ENCODE data around the gene ATP11A. TPM values are rescaled to one million over a fixed set of nuclear protein-coding genes. Genes with fewer than 3 reads are reported as not detected.

Gene ATP11A
- total and polyA plus RNA-seq, 2 donors (not counting 3 experiments of a cell fraction or from before 2014, with no cell fraction given), result 16.5 to 88.1 TPM

GRCh38 chr13:112923962-112924361 lies 234.1 kb downstream of the ATP11A start:
- H3K9me3 ChIP-seq (replicated peaks; ENCODE audit: control insufficient read depth, insufficient read depth, low read length), result no peaks in the 10 kb centered on the region
- BruUV-seq (replicated peaks), result no TSS peak
- ChIA-PET POLR2A (no interaction called here), CTCF (no interaction called here)
- TF ChIP-seq POLR2A (IDR thresholded peaks at IDR 0.05; ENCODE audit: low read depth, low read length) (no peak), MAX (IDR thresholded peaks at IDR 0.05; ENCODE audit: insufficient read depth, insufficient read length) (no peak), FOS (IDR thresholded peaks at IDR 0.05; ENCODE audit: borderline replicate concordance, insufficient read depth, low read length) (no peak)
- H3K9me1 ChIP-seq (replicated peaks; ENCODE audit: control insufficient read depth, extremely low read depth, insufficient read depth, low read length), result no peaks in the 10 kb centered on the region
- no peak overlapping the region for H3K9ac ChIP-seq (replicated peaks; ENCODE audit: extremely low read depth, insufficient read depth, low read length)
- H3K4me2 ChIP-seq (ENCODE audit: insufficient read depth, low read length), result no peak overlapping the region
- no peak overlapping the region for H3K4me3 ChIP-seq (replicated peaks in 1 of 3; ENCODE audit: insufficient read depth in 1 of 3, low read depth in 1 of 3, low read length in 3 of 3)
- H3K27me3 ChIP-seq (ENCODE audit: control insufficient read depth in 2 of 2, insufficient read depth in 2 of 2, low read length in 2 of 2), result peaks cover 17 to 20% of the 10 kb centered on the region in 2 experiments
- no peak for FAIRE-seq
- DNase-seq (ENCODE audit: low read depth, low spot score), result no peak
- H3K4me1 ChIP-seq (ENCODE audit: control insufficient read depth, extremely low read depth, insufficient read depth, low read length), result peaks cover under 1% of the 10 kb centered on the region
- H4K20me1 ChIP-seq (replicated peaks; ENCODE audit: control insufficient read depth, extremely low read depth, insufficient read depth, low read length), result no peaks in the 10 kb centered on the region
- intact Hi-C loops (cut with micrococcal nuclease) (no loop called here), dilution Hi-C loops (cut with MboI; ENCODE audit: extremely low pct_ligation_motif_present, low sequenced_read_pairs) (no loop called here)
- H3K79me2 ChIP-seq (ENCODE audit: control insufficient read depth, insufficient read depth, low read length), result no peaks in the 10 kb centered on the region
- no peak overlapping the region for H2AFZ ChIP-seq (ENCODE audit: low read depth, low read length)
- no peak overlapping the region for H3K27ac ChIP-seq (ENCODE audit: insufficient read depth, low read depth, low read length)
- H3K36me3 ChIP-seq (ENCODE audit: control insufficient read depth in 2 of 2, extremely low read depth in 1 of 2, insufficient read depth in 2 of 2, low read length in 2 of 2), result no peaks in the 10 kb centered on the region

GRCh38 chr13:112924365-112924764 lies 234.5 kb downstream of the ATP11A start:
- Histone ChIP-seq H3K4me3 (replicated peaks in 1 of 3; ENCODE audit: insufficient read depth in 1 of 3, low read depth in 1 of 3, low read length in 3 of 3) (no peak overlapping the region), H3K9ac (replicated peaks; ENCODE audit: extremely low read depth, insufficient read depth, low read length) (no peak overlapping the region), H2AFZ (ENCODE audit: low read depth, low read length) (no peak overlapping the region), H3K27me3 (ENCODE audit: control insufficient read depth in 2 of 2, insufficient read depth in 2 of 2, low read length in 2 of 2) (peaks cover 17 to 23% of the 10 kb centered on the region in 2 experiments), H3K36me3 (ENCODE audit: control insufficient read depth in 2 of 2, extremely low read depth in 1 of 2, insufficient read depth in 2 of 2, low read length in 2 of 2) (no peaks in the 10 kb centered on the region), H3K79me2 (ENCODE audit: control insufficient read depth, insufficient read depth, low read length) (no peaks in the 10 kb centered on the region), H3K9me3 (replicated peaks; ENCODE audit: control insufficient read depth, insufficient read depth, low read length) (no peaks in the 10 kb centered on the region), H4K20me1 (replicated peaks; ENCODE audit: control insufficient read depth, extremely low read depth, insufficient read depth, low read length) (no peaks in the 10 kb centered on the region), H3K4me2 (ENCODE audit: insufficient read depth, low read length) (no peak overlapping the region), H3K9me1 (replicated peaks; ENCODE audit: control insufficient read depth, extremely low read depth, insufficient read depth, low read length) (no peaks in the 10 kb centered on the region), H3K4me1 (ENCODE audit: control insufficient read depth, extremely low read depth, insufficient read depth, low read length) (peaks cover 4% of the 10 kb centered on the region), H3K27ac (ENCODE audit: insufficient read depth, low read depth, low read length) (no peak overlapping the region)
- TF ChIP-seq FOS (IDR thresholded peaks at IDR 0.05; ENCODE audit: borderline replicate concordance, insufficient read depth, low read length) (no peak), JUN (IDR thresholded peaks at IDR 0.05; ENCODE audit: borderline replicate concordance, insufficient read depth, insufficient read length, low read depth) (no peak), GATA2 (IDR thresholded peaks at IDR 0.05; ENCODE audit: insufficient read depth, insufficient read length, low read depth, low read length) (no peak), EZH2 (IDR thresholded peaks at IDR 0.05; ENCODE audit: borderline replicate concordance, low read depth, low read length, severe bottlenecking) (no peak), POLR2A (IDR thresholded peaks at IDR 0.05; ENCODE audit: low read depth, low read length) (no peak), CTCF (IDR thresholded peaks at IDR 0.05; ENCODE audit: extremely low read depth in 1 of 2, insufficient read depth in 1 of 2, low read depth in 1 of 2, low read length in 2 of 2) (no peak), MYC (IDR thresholded peaks at IDR 0.05; ENCODE audit: low read depth, low read length) (no peak), MAX (IDR thresholded peaks at IDR 0.05; ENCODE audit: insufficient read depth, insufficient read length) (no peak), POLR2AphosphoS5 (IDR thresholded peaks at IDR 0.05; ENCODE audit: insufficient read depth, low read depth, low read length) (no peak)
- no peak for FAIRE-seq
- no TSS peak for BruUV-seq (replicated peaks)
- dilution Hi-C loops (cut with MboI; ENCODE audit: extremely low pct_ligation_motif_present, low sequenced_read_pairs), result no loop called here
- ChIA-PET CTCF (no interaction called here), POLR2A (no interaction called here)
- intact Hi-C loops (cut with micrococcal nuclease), result no loop called here
- no peak for DNase-seq (ENCODE audit: low read depth, low spot score)

All from endothelial cell of umbilical vein (primary cell).